NK-92 (cell line): ENCODE results near the gene NR2E1.

ENCODE experiments used
- DNase-seq: peaks from one replicate; lab custom pipeline; 2025; ENCODE audit not compliant: unreplicated experiment; lab: John Stamatoyannopoulos, UW

Gene NR2E1

DNA sequence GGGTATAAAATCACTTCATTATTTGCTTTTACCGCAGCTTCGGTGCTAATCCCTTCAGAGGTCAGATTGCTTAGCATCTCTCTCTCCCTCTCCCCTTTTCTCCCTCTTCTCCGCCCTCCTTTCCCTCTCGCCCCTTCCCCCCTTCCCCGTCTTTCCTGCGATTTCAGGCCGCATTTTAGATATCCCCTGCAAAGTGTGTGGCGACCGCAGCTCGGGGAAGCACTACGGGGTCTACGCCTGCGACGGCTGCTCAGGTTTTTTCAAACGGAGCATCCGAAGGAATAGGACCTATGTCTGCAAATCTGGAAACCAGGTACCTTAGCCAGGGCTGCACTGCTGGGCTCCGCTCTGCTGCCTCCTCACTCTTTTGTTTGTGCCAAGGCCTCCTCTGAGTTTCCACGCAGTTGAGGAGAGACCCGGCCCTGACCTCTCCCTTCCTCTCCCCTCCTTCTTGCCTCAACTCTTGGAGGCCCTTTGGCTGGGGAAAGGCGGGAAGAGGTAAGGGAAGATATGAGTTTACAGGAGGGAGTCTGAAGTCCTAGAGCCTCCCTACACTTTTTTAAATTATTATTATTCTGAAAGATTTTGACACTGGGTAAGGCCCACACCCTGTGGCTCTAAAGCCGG is 5.6 kb downstream of the NR2E1 start:
- DNase-seq: no peak

DNA sequence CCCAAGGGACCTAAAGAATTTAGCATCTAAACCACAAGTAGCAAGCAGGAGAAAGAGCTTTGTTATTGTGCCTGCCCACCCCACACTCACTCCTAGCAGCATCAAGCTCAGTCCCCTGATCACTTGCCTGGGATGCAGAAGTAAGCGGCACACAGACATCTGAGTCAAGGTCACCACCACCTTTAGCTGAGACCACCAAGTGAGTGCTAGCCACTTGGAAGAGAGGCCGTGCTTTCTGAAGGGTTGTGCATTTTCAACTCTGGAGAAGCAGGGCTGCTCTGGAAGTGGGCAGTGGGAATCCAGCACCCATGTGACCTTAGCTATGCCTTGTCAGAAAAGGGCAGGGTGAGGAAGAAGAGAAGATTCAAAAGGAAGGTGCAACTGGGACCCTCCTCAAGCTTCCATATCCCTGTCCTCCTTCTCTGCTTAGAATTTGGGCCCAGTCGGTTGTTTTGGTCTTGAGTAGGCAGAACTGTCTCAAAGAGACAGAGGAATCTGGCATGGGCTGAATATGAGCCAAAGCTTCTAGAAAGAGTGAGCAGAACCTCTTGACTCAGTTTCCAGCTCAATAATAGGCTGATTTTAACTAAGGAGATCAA is 6.2 kb downstream of the NR2E1 start:
- DNase-seq: no peak

DNA sequence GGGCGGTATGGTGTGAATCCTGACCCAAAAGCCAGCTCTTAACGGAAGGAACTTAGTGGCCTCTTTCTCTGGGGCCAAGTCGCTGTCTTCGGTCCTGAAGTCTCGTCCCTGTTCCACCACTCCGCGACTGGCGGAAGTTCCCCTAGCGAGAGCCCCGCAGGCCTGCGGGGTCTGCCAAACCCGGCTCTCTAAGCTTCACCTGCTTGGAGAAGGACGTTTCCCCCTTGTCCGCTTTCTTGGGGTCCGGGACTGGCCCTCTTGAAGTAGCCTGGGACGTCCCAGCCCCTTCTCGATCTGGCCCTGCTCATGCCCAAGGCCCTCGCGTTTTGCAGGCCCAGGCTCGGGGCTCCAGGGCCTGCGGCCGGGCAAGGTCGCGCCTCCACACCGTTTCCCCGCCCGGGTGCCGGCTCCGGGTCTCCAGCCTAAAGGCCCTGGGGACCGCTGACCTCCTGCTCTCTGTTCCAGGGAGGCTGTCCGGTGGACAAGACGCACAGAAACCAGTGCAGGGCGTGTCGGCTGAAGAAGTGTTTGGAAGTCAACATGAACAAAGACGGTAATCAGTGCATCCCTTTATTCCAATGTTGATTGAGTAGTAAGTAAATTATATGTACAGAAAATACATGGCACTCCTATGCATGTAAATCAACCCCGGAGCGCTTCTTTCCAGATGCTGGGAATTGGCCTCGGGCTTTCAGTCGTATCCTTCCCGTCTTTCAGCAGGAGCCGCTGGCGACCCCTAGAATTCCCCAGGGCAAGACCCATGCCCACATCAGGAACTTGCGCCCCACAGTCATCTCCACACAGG is 8.8 kb downstream of the NR2E1 start:
- no peak for DNase-seq

DNA sequence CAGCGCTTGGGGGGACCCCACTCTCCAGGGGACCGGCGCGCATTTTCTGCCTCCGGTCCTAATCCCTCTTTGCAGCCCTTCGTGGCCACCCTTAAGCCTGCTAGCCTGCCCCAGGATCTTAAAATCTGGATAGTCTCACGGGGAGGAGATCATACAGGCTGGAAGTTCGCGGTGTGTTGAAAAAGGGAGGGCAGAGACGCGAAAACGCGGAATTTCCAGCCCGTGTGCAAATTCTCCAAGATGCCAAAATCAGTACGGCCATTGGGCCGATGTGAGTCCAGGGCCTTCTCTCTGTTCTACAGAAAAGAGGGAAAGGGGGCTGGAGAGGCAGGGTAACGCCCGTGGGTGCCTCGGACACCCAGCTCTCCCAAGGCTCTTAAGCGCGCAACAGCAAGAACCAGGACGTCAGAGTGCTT is 9.4 kb downstream of the NR2E1 start:
- no peak for DNase-seq

DNA sequence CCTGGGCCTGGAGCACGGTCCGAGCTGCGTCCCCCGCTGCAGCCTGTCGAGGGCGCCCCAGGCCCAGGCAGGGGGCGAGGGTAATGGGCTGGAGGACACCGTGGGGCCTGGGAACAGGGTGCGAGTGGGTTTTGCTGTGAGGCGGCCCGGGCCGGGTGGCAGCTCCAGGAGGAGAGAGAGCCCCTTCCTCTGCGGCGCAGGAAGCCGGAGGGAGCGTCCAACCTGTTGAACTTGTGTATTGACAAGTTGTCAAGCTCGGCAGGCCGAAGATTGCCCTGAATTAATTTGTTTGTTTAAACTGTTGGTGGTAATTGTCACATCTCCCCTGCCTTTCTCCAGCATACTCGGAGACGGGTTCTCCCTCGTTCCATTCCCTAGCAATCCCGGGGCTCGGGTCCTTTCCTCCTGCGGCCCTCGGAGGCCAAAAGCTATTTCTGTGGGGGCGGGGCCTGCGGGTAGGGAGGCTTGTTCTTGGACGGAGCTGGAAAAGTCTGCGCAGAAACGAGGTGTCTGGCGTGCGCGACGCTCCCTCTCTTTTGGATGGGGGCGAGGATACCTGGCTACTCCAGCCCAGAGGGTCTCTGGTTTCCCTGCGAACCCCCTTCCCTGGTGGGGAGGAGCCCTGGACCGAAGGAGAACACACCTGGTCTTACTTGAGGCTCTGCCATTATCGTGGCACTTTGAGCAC is 9.9 kb downstream of the NR2E1 start:
- DNase-seq: no peak

DNA sequence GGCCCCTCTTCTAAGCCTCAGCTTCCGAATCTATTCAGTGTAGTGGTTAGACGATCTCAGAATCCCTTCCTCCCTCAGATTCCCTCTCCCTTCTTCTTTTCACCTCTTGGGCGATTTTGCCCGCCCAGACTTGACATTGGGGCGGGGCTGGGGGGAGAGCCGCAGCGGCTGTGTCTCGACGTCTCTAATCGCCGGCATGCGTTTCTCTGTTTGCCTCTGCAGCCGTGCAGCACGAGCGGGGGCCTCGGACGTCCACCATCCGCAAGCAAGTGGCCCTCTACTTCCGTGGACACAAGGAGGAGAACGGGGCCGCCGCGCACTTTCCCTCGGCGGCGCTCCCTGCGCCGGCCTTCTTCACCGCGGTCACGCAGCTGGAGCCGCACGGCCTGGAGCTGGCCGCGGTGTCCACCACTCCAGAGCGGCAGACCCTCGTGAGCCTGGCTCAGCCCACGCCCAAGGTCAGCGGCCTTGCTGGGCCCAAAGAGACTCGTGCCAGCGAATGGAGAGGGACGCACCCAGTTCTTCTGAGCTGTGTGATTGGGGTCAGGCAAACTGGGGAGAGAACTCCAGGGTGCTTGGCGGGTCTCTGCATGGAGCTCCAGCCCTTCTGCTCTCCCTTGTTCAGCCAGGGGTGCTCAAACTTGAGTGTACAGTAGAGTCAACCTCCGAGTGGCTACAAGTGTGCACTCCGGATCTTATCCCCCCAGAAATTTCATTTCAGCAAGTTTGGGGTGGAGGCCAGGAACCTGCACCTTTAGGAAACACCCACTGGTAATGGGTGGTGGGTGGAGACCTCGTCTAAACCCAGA is 10.7 kb downstream of the NR2E1 start:
- no peak for DNase-seq

DNA sequence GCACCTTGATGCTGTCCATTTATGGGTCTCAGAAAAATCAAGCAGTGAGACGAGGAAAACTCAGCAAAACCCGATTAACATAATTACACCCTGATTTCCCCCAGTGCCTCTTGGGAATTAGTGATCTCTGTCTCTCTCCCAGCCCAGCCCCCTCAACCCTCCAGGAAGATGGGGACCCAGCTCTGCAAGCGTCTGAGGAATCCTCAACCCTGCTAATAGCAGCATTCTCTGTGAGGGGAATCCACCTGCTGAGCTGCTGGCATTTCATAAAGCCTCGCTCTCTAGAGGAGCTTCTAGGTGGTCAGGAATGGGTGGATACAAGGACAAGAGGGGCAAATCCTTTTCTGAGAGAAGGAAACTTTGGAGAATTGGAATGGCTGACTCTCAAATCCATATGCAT is 13.9 kb downstream of the NR2E1 start:
- no peak for DNase-seq

DNA sequence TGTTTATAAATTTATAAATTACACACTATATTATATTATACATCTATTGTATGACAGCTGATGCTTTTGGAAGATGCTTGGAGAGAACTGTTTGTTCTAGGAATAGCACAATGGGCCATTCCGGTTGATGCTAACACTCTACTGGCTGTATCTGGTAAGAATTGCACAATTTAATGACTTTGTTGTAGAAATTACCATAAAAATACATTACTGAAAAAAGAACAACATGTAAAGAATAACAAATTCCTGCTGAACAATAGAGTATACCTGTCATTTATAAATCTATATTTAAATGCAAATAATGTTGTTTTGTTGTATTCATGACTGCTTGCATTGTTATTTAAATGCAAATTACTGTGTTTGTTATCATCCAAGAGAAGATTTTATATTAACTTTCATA is 14.4 kb downstream of the NR2E1 start:
- DNase-seq: no peak

DNA sequence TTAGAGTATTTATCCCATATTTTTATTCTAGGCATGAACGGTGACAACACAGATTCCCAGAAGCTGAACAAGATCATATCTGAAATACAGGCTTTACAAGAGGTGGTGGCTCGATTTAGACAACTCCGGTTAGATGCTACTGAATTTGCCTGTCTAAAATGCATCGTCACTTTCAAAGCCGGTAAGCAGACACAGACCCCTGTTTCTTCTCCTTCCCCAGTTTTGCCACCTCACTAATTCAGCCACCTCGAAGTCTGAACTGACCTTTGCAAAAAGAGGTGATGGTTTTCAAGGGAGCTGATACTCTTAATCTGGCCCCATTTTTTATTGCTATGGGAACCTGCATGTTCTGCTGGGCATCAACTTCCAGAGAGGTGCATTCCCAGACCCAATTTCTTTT is 15.0 kb downstream of the NR2E1 start:
- no peak for DNase-seq

DNA sequence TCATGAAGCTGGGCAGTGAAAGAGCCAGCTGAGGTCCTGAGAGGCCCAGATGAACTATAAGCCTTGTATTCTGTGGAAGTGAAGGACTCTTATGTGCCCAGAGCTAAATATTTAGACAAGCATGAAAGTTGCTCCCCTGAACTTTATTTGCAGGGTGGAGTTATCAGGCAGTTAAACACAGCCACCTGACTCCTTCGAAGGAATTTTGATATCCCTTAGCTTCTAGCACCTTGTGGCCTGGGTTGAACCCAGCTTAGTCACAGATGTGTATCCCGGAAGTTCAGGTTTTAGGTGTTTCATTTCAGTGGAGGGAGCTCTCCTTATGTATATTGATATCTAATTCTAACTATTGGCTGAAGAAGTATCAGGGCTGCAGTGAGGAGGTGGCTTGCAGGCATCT is 20.4 kb downstream of the NR2E1 start:
- DNase-seq: no peak

DNA sequence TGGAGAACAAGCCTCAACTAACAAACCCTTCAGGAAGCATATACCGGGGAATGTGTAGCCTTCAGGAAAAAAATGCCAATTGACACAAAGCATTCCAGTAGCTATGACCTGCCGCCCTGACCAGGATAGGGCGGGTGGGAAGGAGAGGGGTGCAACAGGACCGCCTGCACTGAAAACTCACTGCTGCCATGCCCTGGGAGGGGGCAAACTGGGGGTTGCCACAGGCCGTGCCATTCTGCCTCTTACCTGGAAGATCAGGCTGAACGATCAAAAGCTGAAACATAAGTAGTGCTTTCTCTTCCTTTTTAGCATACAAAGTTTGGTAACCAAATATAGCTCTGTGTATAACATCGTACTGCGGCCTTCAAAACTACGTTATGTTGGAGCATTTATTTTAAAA is 21.7 kb downstream of the NR2E1 start:
- DNase-seq: no peak

DNA sequence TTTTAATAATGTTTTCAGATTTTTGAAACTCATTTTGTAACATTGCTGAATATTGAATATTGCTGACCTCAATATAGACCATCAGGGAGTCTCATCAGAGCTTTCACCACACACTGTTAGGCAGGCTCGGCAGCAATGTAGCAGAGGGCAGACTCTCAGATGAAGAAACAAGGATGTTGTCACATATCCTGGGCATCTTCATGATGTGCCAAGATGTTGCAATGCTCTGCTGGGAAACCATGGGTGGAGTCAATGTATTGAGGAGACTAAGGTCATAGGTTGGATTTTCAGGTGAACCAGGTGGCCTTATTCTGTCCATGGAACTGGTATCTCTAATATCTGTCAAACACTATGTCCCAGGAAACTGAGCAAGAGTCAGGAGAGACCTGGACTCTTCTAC is 27.3 kb downstream of the NR2E1 start:
- DNase-seq: no peak

DNA sequence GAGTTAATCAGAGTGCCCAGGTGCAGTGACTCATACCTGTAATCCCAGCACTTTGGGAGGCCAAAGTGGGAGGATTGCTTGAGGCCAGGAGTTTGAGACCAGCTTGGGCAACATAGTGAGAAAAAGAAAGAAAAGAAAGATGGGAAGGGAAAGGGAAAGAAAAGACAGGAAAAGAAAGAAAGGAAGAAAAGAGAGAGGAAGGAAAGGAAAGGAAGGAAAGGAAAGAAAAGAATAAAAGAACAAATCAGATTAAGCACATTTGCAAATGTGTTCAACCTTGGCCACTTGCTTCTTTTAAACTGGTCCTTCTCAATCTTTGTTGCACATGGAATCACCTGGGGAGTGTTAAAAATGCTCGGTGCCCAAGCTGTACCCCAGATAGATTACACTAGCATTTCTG is 28.0 kb downstream of the NR2E1 start:
- DNase-seq: no peak

DNA sequence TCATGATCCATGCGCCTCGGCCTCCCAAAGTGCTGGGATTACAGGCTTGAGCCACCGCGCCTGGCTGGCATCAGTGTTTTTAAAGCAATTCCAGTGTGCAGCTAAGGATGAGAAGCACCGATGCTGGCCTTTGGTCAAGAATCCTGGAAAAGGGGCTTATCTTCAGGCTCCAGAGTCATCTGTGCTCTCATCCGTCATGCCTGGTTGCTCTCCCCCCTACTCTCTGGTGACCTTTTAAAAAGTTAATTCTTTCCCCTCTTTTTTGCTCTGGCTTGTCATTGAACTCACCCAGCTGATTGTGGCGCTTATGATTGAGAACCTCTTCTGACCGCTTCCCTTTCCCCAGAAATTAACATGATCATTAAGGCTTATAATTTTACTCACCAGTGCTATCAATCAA is 28.7 kb downstream of the NR2E1 start:
- DNase-seq: no peak

DNA sequence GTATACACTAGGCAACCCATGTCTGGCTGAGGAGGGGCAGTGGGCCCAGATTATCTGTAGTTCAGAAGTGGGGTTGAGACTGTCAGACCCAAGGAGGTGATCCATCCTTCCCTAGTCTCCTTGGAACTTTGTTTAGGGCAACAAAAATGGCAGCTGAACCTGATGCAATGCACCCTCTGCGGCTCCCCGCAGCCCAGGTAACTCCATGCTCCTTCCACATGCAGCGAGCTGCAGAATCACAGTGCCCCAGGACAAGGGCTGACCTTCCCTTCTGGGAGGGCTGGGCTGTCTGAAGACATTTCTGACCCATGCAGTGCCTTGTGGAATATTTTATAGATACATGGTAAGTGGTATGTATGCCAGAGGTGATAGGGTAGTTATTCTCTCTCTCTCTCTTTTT is 29.4 kb downstream of the NR2E1 start:
- no peak for DNase-seq

DNA sequence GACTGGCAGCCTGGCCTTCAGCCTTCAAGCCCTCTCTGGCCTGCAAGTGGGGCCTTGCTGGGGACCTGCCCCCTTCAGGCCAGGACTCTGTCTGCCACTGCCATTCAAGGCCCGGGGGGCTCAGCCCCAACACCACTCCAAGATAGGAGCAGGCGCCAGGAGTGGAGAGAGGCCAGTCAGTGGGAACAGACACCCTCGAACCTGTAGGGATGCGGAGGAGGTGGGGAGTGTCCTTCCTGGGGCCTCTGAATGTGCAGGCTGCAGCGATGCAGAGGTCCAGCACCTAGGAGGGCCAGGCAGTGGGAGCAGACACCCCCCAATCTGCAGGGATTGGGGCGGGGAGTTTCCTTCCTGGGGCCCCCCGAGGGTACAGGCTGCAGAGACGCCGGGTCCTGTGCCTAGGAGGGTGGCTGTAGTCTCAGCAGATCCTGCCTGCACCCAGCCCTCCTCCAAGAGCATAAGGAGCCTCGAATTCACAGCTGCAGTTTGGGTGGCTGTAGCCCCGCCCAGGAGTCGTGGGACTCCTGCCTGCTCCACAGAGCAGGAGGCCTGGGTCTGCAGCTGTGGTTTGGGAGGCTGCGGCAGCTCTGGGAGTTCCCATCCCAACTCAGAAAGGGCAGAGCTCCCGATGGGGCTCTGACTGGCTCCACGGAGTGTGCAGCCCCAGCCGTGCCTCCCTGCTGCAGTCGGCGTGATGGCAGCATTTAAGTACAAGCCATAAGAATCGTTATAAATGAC is 33.1 kb downstream of the NR2E1 start:
- DNase-seq: no peak

DNA sequence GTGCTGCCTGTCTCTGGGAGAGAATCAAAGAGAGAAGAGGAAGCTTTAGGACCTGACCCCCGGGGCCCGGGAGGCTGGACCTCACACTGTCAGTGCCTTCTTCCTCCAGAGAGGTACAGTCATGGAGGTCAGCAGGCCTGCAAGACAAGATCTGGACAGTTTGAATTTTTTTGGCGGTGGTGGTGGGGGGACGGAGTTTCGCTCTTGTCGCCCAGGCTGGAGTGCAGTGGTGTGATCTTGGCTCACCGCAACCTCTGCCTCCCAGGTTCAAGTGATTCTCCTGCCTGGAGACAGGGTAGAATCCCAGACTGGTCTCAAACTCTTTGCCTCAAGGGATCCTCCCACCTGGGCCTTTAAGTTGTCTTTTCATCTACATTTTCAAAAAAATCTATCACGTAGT is 34.4 kb downstream of the NR2E1 start:
- no peak for DNase-seq

DNA sequence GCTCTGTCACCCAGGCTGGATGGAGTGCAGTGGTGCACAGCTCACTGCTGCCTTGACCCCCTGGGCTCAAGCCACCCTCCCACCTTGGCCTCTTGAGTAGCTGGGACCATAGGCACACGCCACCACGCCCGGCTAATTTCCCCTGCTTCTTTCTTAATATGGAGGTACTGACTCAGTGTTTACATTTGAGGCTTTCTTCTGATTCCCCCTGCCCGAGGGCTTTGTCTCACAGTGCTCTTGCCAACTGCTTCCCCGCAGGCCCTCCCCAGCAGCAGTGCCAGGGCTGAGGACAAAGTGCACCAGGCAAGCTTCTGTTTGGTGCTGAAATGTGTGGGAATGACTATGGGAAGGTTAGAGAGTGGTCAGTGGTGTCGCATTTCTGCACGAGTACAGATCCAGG is 34.8 kb downstream of the NR2E1 start:
- no peak for DNase-seq

DNA sequence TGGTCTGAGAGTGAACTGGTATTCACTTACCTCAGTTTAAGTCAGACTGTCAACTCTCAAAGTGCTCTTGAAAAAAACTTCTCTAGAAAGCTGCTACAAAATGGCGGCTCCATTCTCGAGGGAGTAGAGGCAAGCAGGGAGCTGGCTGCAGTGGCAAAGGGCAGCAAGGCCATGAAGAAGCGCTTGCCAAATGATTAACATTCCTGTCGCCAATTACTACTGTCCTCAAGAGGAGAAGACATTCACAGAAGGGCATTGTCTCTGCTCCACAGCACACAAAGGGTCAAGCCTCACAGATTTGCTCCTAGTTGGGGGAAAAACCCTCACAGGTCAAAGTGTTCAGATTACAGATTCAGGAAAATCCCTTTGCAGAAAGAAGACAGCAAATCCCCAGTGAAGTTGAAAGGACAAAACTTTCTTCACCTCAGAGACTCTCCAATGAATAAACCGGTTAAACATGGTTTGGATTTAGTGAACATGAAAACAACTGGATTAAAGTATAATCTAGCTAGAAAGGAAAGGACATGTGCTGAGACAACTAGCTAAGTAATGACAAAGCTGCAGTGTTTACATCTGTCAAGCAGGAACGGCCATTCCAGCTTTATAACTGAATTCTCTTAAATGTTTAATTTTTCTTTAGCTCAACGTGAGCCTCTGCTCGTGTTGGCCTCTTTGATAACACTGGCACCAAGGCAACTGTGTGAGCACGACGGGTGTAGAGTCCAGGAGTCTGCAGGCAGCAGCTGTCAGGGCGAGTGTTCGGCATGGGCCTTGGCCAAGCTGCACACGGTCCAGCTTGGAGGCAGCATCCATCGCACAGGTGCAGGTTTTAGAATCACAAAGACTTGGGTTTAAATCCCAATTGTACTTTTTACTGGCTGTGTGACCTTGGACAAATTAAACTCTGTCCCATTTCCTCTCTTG is 37.6 kb downstream of the NR2E1 start:
- no peak for DNase-seq
